Activated T-helper 1 cell treated with anti-CD3 and anti-CD28 coated beads, Interleukin-2, amount 50 U/mL, for 16 hours (primary cell): Measurements from ENCODE around the gene GAPVD1.
A peak's percentile ranks its signal among the peaks of the same experiment; 100 is the strongest.
"Not testable (repeated sequence)": the region's sequence is repeated elsewhere in the genome, so short reads cannot be mapped to it uniquely, and the experiment has no call there.

ENCODE experiments used
- DNase-seq, 2 donors: peaks; one replicate each; pipeline ENCODE4 v3.0.0-alpha.2; 2020; ENCODE audit warnings: low read depth in 1 of 2, low spot score in 1 of 2

The GAPVD1 gene

GRCh38 chr9:125261501-125262293, at the start of gene GAPVD1:
Gene GAPVD1, plus strand, starts transcription at chr9:125261826. Its CDS starts 37,096 bp downstream, at chr9:125298922.
- peak; percentile 67 to 85 for DNase-seq

- no peak for DNase-seq
These were observed 47.4 kb upstream of the GAPVD1 start for GRCh38 chr9:125214186-125214585.

GRCh38 chr9:125218621-125219020, 43.0 kb upstream of the GAPVD1 start:
- DNase-seq = no peak

GRCh38 chr9:125224858-125225257, 36.8 kb upstream of the GAPVD1 start:
- DNase-seq = not testable (repeated sequence)

GRCh38 chr9:125227761-125228160, 33.9 kb upstream of the GAPVD1 start:
- DNase-seq = no peak

- DNase-seq = no peak
These were observed 27.9 kb upstream of the GAPVD1 start for GRCh38 chr9:125233678-125234077.

GRCh38 chr9:125234099-125234498, 27.5 kb upstream of the GAPVD1 start:
- DNase-seq = not testable (repeated sequence)

GRCh38 chr9:125235804-125236519, 25.7 kb upstream of the GAPVD1 start:
- no peak for DNase-seq

GRCh38 chr9:125236520-125237159, 25.0 kb upstream of the GAPVD1 start:
- DNase-seq = not testable (repeated sequence)

- DNase-seq = no peak
These were observed 23.3 kb upstream of the GAPVD1 start for GRCh38 chr9:125238127-125238914.

- DNase-seq = no peak
These were observed 22.6 kb upstream of the GAPVD1 start for GRCh38 chr9:125238915-125239446.

- no peak for DNase-seq
These were observed 21.7 kb upstream of the GAPVD1 start for GRCh38 chr9:125239631-125240597.

- peak in 1 of 2 donors; percentile 1 for DNase-seq
These were observed 21.0 kb upstream of the GAPVD1 start for GRCh38 chr9:125240649-125240999.

- DNase-seq = peak; percentile 99
These were observed 20.4 kb upstream of the GAPVD1 start, which contains the start of gene HSPA5 for GRCh38 chr9:125241000-125241862. Gene HSPA5, minus strand, starts transcription at chr9:125241343. Its CDS starts 217 bp downstream, at chr9:125241126.

- no peak for DNase-seq
These were observed 19.5 kb upstream of the GAPVD1 start for GRCh38 chr9:125241863-125242739.

GRCh38 chr9:125243792-125244260, 17.8 kb upstream of the GAPVD1 start:
- no peak for DNase-seq

GRCh38 chr9:125246261-125246667, 15.4 kb upstream of the GAPVD1 start:
- no peak for DNase-seq

- no peak for DNase-seq
These were observed 7.4 kb upstream of the GAPVD1 start for GRCh38 chr9:125254231-125254630.
